ENCODE data around the gene CCDC187. TPM values are rescaled to one million over a fixed set of nuclear protein-coding genes. Genes with fewer than 3 reads are reported as not detected.

The CCDC187 gene
- total RNA-seq, 1 donor from 2014 or later, result not detected

DNA sequence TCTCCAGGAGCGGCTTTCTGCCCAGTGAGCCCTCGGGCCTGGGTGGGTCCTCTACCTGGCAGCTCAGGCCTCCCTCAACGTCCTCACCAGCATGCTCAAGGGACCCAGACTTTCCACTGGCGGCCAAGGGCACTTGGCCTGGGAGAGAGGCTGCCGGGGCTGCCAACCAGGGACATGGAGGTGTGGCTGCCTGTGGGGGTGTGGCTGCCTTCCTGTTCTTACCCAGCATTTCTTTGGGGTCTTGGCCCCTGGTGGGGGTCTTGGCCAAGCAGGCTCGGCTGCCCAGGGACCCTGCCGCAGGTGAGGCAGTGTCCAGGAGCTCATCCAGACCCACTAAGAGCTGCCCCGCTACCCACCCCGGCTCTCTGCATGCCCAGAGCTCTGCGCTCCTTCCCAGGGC is 51.0 kb downstream of the CCDC187 start:
- no peak for TF ChIP-seq POLR2AphosphoS5 (IDR thresholded peaks at IDR 0.05; ENCODE audit: insufficient read depth in 1 of 2, low read depth in 1 of 2)
- no peak for TF ChIP-seq POLR2A (IDR thresholded peaks at IDR 0.05)
- TF ChIP-seq, protein P1, sequence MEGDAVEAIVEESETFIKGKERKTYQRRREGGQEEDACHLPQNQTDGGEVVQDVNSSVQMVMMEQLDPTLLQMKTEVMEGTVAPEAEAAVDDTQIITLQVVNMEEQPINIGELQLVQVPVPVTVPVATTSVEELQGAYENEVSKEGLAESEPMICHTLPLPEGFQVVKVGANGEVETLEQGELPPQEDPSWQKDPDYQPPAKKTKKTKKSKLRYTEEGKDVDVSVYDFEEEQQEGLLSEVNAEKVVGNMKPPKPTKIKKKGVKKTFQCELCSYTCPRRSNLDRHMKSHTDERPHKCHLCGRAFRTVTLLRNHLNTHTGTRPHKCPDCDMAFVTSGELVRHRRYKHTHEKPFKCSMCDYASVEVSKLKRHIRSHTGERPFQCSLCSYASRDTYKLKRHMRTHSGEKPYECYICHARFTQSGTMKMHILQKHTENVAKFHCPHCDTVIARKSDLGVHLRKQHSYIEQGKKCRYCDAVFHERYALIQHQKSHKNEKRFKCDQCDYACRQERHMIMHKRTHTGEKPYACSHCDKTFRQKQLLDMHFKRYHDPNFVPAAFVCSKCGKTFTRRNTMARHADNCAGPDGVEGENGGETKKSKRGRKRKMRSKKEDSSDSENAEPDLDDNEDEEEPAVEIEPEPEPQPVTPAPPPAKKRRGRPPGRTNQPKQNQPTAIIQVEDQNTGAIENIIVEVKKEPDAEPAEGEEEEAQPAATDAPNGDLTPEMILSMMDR (IDR thresholded peaks at IDR 0.05), result no peak
- Histone ChIP-seq H3K27me3 (no peaks in the 10 kb centered on the region), H3K36me3 (no peaks in the 10 kb centered on the region), H3K4me3 (no peak overlapping the region), H3K27ac (no peak overlapping the region), H3K9me3 (no peaks in the 10 kb centered on the region), H3K4me1 (no peaks in the 10 kb centered on the region)
- no peak for DNase-seq (ENCODE audit: extremely low spot score in 2 of 2)
- intact Hi-C loops (cut with DNase I), result no loop called here

DNA sequence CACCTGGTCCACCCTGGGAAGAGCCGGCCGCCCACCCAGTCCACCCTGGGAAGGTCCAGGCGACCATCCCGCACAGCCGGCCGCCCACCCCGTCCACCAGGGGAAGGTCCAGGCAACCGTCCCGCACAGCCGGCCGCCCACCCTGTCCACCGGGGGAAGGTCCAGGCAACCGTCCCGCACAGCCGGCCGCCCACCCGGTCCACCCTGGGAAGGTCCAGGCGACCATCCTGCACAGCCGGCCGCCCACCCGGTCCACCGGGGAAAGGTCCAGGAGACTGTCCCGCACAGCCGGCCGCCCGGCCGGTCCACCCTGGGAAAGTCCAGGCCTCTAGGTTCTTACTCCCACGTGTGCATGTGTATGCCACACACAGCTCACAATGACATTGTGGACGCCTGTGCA is 51.6 kb downstream of the CCDC187 start:
- Histone ChIP-seq H3K36me3 (no peaks in the 10 kb centered on the region), H3K9me3 (no peaks in the 10 kb centered on the region), H3K27ac (no peak overlapping the region), H3K27me3 (no peaks in the 10 kb centered on the region), H3K4me3 (no peak overlapping the region), H3K4me1 (no peaks in the 10 kb centered on the region)
- no peak for TF ChIP-seq POLR2A (IDR thresholded peaks at IDR 0.05)
- no peak for TF ChIP-seq POLR2AphosphoS5 (IDR thresholded peaks at IDR 0.05; ENCODE audit: insufficient read depth in 1 of 2, low read depth in 1 of 2)
- TF ChIP-seq, protein P1 (IDR thresholded peaks at IDR 0.05), result no peak
- intact Hi-C loops (cut with DNase I), result no loop called here
- no peak for DNase-seq (ENCODE audit: extremely low spot score in 2 of 2)

DNA sequence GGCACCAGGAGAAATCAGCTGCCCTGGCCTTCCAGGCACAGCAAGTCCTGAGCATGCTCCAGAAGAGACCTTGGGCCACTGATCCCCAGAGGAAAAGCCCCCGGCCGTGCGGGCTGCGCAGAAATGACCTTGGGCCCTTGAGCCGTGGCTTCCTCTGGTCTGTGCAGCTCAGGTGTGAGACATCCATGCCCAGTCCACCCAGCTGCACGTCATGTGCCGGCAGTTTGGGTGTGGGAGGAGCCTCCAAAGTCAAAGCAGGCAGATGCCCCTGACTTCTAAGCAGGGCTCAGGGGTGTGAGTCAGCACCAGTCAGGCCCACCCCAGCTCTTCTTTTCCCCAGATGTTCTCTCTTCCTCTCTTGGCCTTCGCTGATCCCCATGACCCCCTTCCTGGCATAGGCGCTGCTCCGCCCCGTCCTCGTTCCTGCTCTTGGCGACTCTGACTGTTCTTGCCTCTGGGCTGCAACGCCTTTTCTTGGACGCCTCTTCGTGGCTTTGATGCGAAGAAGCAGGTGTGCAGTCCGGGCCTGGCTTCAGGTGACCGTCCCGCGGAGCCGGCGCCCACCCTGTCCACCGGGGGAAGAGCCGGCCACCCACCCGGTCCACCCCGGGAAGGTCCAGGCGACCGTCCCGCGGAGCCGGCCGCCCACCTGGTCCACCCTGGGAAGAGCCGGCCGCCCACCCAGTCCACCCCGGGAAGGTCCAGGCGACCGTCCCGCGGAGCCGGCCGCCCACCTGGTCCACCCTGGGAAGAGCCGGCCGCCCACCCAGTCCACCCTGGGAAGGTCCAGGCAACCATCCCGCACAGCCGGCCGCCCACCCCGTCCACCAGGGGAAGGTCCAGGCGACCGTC is 52.4 kb downstream of the CCDC187 start:
- intact Hi-C loops (cut with DNase I), result no loop called here
- Histone ChIP-seq H3K4me1 (no peaks in the 10 kb centered on the region), H3K27me3 (no peaks in the 10 kb centered on the region), H3K27ac (no peak overlapping the region), H3K36me3 (no peaks in the 10 kb centered on the region), H3K4me3 (no peak overlapping the region), H3K9me3 (no peaks in the 10 kb centered on the region)
- no peak for TF ChIP-seq POLR2A (IDR thresholded peaks at IDR 0.05)
- TF ChIP-seq, protein P1 (IDR thresholded peaks at IDR 0.05), result no peak
- TF ChIP-seq POLR2AphosphoS5 (IDR thresholded peaks at IDR 0.05; ENCODE audit: insufficient read depth in 1 of 2, low read depth in 1 of 2), result no peak
- no peak for DNase-seq (ENCODE audit: extremely low spot score in 2 of 2)

DNA sequence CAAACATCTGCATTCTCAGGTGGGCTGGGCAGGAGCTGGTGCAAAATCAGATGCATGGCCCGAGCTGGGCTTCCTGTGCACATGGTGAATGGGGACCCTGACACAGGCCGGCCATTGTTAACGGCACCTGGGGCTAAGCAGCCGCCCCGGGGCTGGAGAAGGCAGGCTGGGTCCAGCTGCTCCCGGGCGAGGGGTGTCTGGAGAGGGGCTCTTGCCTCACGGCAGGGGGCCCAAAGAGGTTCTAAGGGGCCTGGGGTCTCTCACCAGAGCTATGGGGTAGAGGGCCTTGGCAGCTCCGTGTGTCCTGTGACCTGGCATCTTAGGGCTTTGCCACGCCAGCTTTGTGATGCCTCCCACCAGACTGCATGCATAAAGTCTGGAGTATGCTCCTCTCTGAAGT is 53.2 kb downstream of the CCDC187 start:
- H3K9me3 ChIP-seq, result no peaks in the 10 kb centered on the region
- H3K36me3 ChIP-seq, result no peaks in the 10 kb centered on the region
- intact Hi-C loops (cut with DNase I), result no loop called here
- H3K27me3 ChIP-seq, result no peaks in the 10 kb centered on the region
- no peak for DNase-seq (ENCODE audit: extremely low spot score in 2 of 2)
- H3K4me3 ChIP-seq, result no peak overlapping the region
- H3K4me1 ChIP-seq, result peaks cover 4% of the 10 kb centered on the region
- TF ChIP-seq POLR2A (IDR thresholded peaks at IDR 0.05) (no peak), POLR2AphosphoS5 (IDR thresholded peaks at IDR 0.05; ENCODE audit: insufficient read depth in 1 of 2, low read depth in 1 of 2) (no peak)
- TF ChIP-seq, protein P1 (IDR thresholded peaks at IDR 0.05), result no peak
- no peak overlapping the region for H3K27ac ChIP-seq

DNA sequence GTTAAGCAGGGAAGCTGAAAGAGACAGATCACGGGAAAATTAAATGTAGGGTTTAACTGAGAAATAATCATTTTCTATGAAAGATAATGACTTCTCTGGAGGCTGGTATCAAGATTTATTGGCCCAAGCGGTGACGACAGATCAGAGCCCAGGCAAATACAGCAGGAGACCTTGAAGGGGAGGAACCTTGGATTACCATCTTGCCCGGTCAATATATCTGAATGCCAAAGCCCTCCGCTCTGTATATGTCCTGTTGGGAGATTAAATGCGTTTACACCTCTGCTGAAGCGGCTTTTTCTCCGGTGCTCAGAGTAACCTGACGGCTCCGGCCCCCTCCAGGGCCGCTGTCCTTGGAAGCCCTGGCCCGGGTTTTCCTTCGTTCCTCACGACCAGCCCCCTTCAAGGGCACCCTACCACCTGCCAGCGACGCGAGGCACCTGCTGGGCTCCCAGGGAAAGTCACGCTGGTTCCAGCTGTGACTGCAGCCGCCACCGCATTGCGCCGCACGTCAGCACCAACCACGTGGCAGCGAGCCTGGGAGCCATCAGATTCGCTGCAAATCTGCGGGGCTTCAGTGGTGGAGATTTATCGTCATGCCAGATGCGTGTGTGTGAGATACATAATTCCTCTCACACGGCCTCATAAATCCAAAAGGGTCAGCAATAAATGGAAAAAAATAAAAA is 53.9 kb downstream of the CCDC187 start:
- Histone ChIP-seq H3K27ac (no peak overlapping the region), H3K9me3 (no peaks in the 10 kb centered on the region), H3K4me3 (no peak overlapping the region), H3K4me1 (peaks cover 7% of the 10 kb centered on the region), H3K36me3 (no peaks in the 10 kb centered on the region), H3K27me3 (no peaks in the 10 kb centered on the region)
- no peak for TF ChIP-seq POLR2A (IDR thresholded peaks at IDR 0.05)
- TF ChIP-seq, protein P1 (IDR thresholded peaks at IDR 0.05), result no peak
- no peak for DNase-seq (ENCODE audit: extremely low spot score in 2 of 2)
- intact Hi-C loops (cut with DNase I), result no loop called here
